GM21423 (cell line): ENCODE data around the gene RAB40A.
"Not testable (repeated sequence)": the region's sequence is repeated elsewhere in the genome, so short reads cannot be mapped to it uniquely, and the experiment has no call there.

ENCODE experiments used
- ATAC-seq: cut with Tn5 transposase; IDR thresholded peaks from one replicate; pipeline ENCODE4 v1.9.1; 2021; ENCODE audit warnings: mild to moderate bottlenecking, moderate library complexity; ENCODE audit not compliant: unreplicated experiment

Gene RAB40A

GRCh38 chrX:103524747-103525146 is 5.5 kb upstream of the RAB40A start:
- no peak for ATAC-seq

- ATAC-seq = no peak
These were observed 4.3 kb upstream of the RAB40A start for GRCh38 chrX:103523605-103524004.

- no peak for ATAC-seq
These were observed 1.1 kb upstream of the RAB40A start for GRCh38 chrX:103520386-103520785.

GRCh38 chrX:103518571-103518970 is 718 bp downstream of the RAB40A start:
- ATAC-seq = no peak

GRCh38 chrX:103517246-103517645 is 2.0 kb downstream of the RAB40A start:
- no peak for ATAC-seq

GRCh38 chrX:103513476-103514108 is 5.7 kb downstream of the RAB40A start:
- no peak for ATAC-seq

- ATAC-seq = no peak
These were observed 6.2 kb downstream of the RAB40A start for GRCh38 chrX:103513067-103513466.

- no peak for ATAC-seq
These were observed 9.3 kb downstream of the RAB40A start for GRCh38 chrX:103510031-103510430.

GRCh38 chrX:103503853-103504207 is 15.5 kb downstream of the RAB40A start:
- no peak for ATAC-seq

- ATAC-seq = no peak
These were observed 16.0 kb downstream of the RAB40A start for GRCh38 chrX:103503163-103503852.

GRCh38 chrX:103498786-103499185 is 20.5 kb downstream of the RAB40A start:
- ATAC-seq = no peak

- no peak for ATAC-seq
These were observed 23.5 kb downstream of the RAB40A start for GRCh38 chrX:103495786-103496185.

GRCh38 chrX:103493578-103493977 is 25.7 kb downstream of the RAB40A start:
- not testable (repeated sequence) for ATAC-seq

GRCh38 chrX:103489733-103490132 is 29.6 kb downstream of the RAB40A start:
- ATAC-seq = not testable (repeated sequence)

GRCh38 chrX:103488794-103489193 is 30.5 kb downstream of the RAB40A start:
- ATAC-seq = no peak

GRCh38 chrX:103488332-103488731 is 31.0 kb downstream of the RAB40A start:
- ATAC-seq = no peak

- no peak for ATAC-seq
These were observed 35.6 kb downstream of the RAB40A start for GRCh38 chrX:103483720-103484119.

- ATAC-seq = no peak
These were observed 38.8 kb downstream of the RAB40A start for GRCh38 chrX:103480526-103480925.

GRCh38 chrX:103477496-103477895 is 41.8 kb downstream of the RAB40A start:
- ATAC-seq = no peak

GRCh38 chrX:103475381-103475780 is 43.9 kb downstream of the RAB40A start:
- no peak for ATAC-seq

GRCh38 chrX:103469977-103470376 is 49.3 kb downstream of the RAB40A start:
- ATAC-seq = not testable (repeated sequence)

- no peak for ATAC-seq
These were observed 51.4 kb downstream of the RAB40A start for GRCh38 chrX:103467887-103468286.

- ATAC-seq = no peak
These were observed 52.1 kb downstream of the RAB40A start for GRCh38 chrX:103467156-103467555.
